GM12872 (cell line): ENCODE results near the gene STIM2.

Source experiments
- TF ChIP-seq, protein P1 (sequence below): IDR thresholded peaks from 3 replicates; pipeline ENCODE4 v1.5.1; 2011; ENCODE audit warnings: low read depth, mild to moderate bottlenecking, low read length, moderate library complexity; ENCODE audit not compliant: insufficient read depth

STIM2 gene

DNA sequence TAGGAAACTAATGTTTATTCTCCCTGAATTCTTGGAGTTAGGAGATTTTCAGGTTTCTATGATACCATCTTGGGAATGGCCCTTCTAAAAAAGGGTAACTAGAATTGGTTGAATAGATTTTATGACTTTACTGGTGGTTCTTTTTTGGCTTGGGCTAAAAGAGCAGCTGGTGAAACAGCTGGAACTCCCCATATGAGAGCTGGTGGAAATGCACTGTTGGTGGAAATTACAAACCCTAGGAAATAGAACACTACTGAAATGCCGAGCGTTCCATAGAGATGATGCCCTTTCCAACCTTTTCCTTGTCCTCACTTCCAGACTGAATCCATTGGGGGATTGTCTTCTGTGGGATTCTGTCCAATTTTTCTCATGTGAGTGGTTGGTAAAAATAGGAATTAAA is 139.5 kb downstream of the STIM2 start:
- TF ChIP-seq, protein P1, sequence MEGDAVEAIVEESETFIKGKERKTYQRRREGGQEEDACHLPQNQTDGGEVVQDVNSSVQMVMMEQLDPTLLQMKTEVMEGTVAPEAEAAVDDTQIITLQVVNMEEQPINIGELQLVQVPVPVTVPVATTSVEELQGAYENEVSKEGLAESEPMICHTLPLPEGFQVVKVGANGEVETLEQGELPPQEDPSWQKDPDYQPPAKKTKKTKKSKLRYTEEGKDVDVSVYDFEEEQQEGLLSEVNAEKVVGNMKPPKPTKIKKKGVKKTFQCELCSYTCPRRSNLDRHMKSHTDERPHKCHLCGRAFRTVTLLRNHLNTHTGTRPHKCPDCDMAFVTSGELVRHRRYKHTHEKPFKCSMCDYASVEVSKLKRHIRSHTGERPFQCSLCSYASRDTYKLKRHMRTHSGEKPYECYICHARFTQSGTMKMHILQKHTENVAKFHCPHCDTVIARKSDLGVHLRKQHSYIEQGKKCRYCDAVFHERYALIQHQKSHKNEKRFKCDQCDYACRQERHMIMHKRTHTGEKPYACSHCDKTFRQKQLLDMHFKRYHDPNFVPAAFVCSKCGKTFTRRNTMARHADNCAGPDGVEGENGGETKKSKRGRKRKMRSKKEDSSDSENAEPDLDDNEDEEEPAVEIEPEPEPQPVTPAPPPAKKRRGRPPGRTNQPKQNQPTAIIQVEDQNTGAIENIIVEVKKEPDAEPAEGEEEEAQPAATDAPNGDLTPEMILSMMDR = no peak

DNA sequence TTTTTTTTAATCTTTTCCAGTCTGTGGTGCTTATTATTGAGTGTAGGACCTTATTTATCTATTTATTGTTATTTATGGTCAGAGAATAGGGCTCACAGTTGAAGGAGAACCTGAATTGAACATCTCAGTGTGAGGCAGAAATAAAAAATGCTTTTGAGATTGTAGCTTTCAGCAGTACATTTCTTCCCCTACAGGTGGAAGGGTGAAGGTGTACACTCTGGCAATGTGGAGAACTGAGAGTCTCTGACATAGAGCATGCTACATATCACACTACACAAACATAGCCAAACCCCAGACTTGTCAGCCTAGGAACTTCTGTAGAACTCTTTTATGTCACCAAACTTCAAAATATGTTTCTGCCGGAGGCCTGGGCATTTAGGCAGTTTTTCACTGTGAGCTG is 140.2 kb downstream of the STIM2 start:
- TF ChIP-seq, protein P1 = peak; percentile 63

DNA sequence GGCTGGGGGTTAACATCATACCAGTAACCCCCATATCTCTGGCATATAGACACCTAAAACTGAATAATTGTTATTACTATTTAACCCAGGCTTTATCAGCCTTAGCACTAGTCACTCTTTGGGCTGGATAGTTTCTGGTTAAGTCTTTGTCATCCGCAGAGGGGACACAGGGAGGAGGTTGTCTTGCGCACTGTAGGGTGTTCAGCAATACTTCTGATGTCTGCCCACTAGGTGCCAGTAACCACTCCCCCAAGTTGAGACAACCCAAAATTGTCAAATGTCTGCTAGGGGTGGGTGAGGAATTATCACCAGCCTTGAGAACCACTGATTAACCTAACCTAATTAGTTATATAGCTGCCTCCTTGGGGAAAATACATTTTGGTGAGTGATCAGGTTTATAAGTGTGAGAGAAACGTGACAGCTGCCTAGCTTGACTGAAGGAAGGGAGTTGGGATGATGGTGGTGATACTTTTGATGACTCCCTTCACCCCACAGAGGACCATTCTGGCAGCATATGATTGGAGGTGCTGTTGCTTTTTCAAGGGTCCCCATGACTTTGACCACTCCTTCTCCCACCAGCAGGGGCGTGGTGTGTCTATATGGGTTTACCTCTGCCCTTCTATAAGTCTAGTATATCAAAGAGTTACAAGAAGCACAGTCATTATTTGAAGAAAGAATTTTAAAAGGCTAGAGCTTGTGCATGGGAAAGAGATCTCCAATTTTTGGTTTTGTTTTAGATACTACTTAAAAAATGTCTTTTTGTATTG is 140.9 kb downstream of the STIM2 start:
- TF ChIP-seq, protein P1 = no peak; the same call in 2 of the 3 replicates

DNA sequence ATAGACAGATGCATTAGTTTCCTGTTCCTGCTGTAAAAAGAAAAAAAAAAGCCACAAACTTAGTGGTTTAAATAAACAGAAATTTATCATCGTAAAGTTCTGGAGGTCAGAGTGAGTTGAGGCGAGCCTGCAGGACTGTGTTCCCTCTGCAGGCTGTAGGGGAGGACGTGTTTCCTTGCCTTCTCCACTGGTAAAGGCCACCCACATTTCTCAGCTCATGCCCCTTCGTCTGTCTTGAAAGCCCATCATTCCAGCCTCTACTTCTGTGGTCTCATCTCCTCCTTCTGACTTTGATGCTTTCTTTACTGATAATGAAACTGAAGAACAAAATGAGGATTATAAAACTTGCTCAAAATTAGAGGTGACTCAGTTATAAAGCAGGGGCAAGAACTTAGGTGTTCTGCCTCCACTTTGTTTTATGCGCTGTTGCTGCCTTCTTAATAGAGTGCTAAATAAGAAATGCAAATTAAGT is 143.0 kb downstream of the STIM2 start:
- TF ChIP-seq, protein P1 = no peak

DNA sequence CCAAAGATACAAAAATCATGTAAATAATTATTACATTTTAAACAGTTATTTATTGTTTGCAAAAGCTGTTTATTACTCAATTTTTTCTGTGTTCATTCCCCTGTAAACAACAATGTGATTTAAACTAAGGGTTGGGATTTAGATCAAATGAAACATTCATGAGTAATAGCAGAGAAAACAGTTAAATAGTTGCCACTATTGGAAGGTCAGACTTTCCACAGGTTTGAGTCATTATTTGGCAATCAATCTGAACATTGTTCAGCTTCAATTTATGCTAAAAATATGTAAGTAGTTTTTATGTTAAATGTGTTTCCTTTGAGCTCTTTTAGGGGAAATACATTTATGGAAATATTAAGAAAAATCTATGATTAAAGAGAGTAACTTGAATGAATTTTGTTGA is 144.9 kb downstream of the STIM2 start:
- TF ChIP-seq, protein P1 = no peak

DNA sequence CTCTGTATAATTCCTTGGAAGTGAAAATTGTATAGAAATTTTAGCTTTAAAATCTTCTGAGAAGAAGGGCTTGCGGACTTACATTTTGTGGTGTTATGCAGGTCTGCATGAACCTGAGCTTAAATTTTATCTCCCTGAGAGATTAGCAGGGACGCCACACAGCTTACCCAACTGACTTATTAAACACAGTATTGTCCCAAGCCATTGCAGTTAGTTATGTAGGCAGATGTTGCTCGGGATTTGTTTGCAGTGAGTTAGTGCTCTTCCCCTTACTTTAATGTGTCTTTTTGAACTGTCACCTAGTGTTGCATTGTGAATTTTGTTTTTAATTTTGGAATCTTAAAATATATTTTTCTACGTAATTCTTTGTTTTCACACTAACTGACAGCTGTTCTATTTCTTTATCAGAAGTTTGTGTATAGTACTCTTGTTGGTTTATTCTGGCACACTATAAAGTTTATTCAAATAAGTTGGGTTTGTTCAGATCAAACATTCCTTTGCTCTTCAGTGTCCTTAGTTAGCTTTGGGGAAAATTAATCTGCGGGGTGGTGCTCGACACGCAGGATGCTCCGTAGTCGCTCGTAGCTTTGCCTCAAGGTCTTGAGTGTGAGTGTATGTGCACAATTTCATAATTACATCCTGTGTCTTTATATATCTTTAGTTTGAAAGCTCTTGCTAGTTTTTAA is 145.4 kb downstream of the STIM2 start:
- TF ChIP-seq, protein P1 = no peak

DNA sequence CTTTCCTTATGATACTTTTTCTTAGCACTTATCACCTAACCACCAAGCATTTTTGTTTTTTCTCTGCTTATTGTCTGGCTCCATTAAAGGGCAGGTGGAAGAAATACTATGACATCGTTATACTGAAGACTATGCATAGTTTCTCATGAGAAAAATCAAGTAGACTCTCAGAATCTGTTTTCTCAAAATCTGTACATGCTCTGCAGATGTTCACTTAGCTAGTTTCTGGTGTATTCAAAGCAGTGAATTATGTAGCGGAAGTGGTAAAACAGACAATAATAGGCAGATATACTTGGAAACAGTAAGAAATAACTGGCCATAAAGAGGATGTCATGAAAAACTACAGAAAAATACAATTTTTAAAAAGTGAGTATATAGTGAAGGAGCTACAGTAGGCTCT is 146.0 kb downstream of the STIM2 start:
- TF ChIP-seq, protein P1 = no peak
